Suprapubic skin (tissue), 4 donors: ENCODE measurements around the gene PRKN. TPM values are rescaled to one million over a fixed set of nuclear protein-coding genes. Genes with fewer than 3 reads are reported as not detected.

Experiments used
- DNase-seq, 2 donors: peaks; one replicate each; pipeline ENCODE4 v3.0.0-alpha.2; 2019; ENCODE audit warnings: low spot score in 2 of 2
- H3K27ac ChIP-seq: fragments of 200-600 bp; sonication (generic); one replicate; pipeline ENCODE4 v1.5.1; 2019
- H3K27me3 ChIP-seq: fragments of 200-600 bp; sonication (generic); one replicate; pipeline ENCODE4 v1.5.1; 2019
- H3K36me3 ChIP-seq: fragments of 200-600 bp; sonication (generic); one replicate; pipeline ENCODE4 v1.5.1; 2019
- H3K4me1 ChIP-seq: fragments of 200-600 bp; sonication (generic); one replicate; pipeline ENCODE4 v1.5.1; 2019
- H3K4me3 ChIP-seq: fragments of 200-600 bp; sonication (generic); one replicate; pipeline ENCODE4 v1.5.1; 2019; ENCODE audit warnings: mild to moderate bottlenecking
- H3K9me3 ChIP-seq: fragments of 200-600 bp; sonication (generic); one replicate; pipeline ENCODE4 v1.5.1; 2019
- CTCF ChIP-seq, 2 donors: fragments of 200-600 bp in 1 of 2; fragments of 450-650 bp in 1 of 2; sonication (generic) in 1 of 2; IDR thresholded peaks; one replicate each; pipeline ENCODE4 v1.5.1; 2016 to 2019; ENCODE audit warnings: antibody characterized with exemption in 2 of 2, mild to moderate bottlenecking in 1 of 2, moderate library complexity in 1 of 2
- EP300 ChIP-seq: sonication (generic); formaldehyde crosslinking; IDR thresholded peaks from one replicate; pipeline ENCODE4 v1.6.1; 2017; ENCODE audit warnings: antibody characterized with exemption
- POLR2A ChIP-seq, 2 donors: fragments of 450-650 bp; IDR thresholded peaks; one replicate each; pipeline ENCODE4 v1.6.1; 2017; ENCODE audit warnings: antibody characterized with exemption in 2 of 2, mild to moderate bottlenecking in 2 of 2, moderate library complexity in 2 of 2
- POLR2AphosphoS5 ChIP-seq, 3 donors: sonication (generic); formaldehyde crosslinking; IDR thresholded peaks; one replicate each; pipeline ENCODE4 v1.6.1; 2017; ENCODE audit warnings: antibody characterized with exemption in 3 of 3
- WGBS: methylation state at CpG from one replicate; pipeline ENCODE4 v1.1.5; 2018; 5-methylcytosine and 5-hydroxymethylcytosine counted together
- total RNA-seq, 4 donors: library from RNA; depleted of rRNA; stranded (reverse); fragments of >200 nt; gene quantifications; one replicate each; pipeline ENCODE4 v1.1.0, GENCODE V29; 2016

PRKN gene
- total RNA-seq, 4 donors from 2014 or later, result 7.2 to 22.8 (median 14.4) TPM

GRCh38 chr6:161946461-161946860 lies 781.1 kb downstream of the PRKN start:
- H3K4me3 ChIP-seq, result no peak overlapping the region
- no peaks in the 10 kb centered on the region for H3K27me3 ChIP-seq
- no peaks in the 10 kb centered on the region for H3K4me1 ChIP-seq
- no peak for TF ChIP-seq POLR2A (IDR thresholded peaks at IDR 0.05)
- no peak for TF ChIP-seq CTCF (IDR thresholded peaks at IDR 0.05)
- no peak for TF ChIP-seq EP300
- no peak for TF ChIP-seq POLR2AphosphoS5 (IDR thresholded peaks at IDR 0.05)
- no peak overlapping the region for H3K27ac ChIP-seq
- DNase-seq, result no peak
- 63% methylated on average over 3 of the region's 3 CpGs for WGBS
- H3K36me3 ChIP-seq, result no peaks in the 10 kb centered on the region
- no peaks in the 10 kb centered on the region for H3K9me3 ChIP-seq

- Histone ChIP-seq H3K36me3 (no peaks in the 10 kb centered on the region), H3K27me3 (no peaks in the 10 kb centered on the region), H3K27ac (no peak overlapping the region), H3K4me3 (no peak overlapping the region), H3K9me3 (no peaks in the 10 kb centered on the region), H3K4me1 (no peaks in the 10 kb centered on the region)
- no peak for DNase-seq
- TF ChIP-seq POLR2A (IDR thresholded peaks at IDR 0.05) (no peak), POLR2AphosphoS5 (IDR thresholded peaks at IDR 0.05) (no peak), CTCF (IDR thresholded peaks at IDR 0.05) (no peak), EP300 (no peak)
Measured at GRCh38 chr6:161943561-161943960, 784.0 kb downstream of the PRKN start.

- Histone ChIP-seq H3K36me3 (no peaks in the 10 kb centered on the region), H3K4me1 (no peaks in the 10 kb centered on the region), H3K27ac (no peak overlapping the region), H3K9me3 (peaks cover 2% of the 10 kb centered on the region), H3K27me3 (no peaks in the 10 kb centered on the region), H3K4me3 (no peak overlapping the region)
- no peak for TF ChIP-seq POLR2AphosphoS5 (IDR thresholded peaks at IDR 0.05)
- TF ChIP-seq EP300, result no peak
- TF ChIP-seq POLR2A (IDR thresholded peaks at IDR 0.05), result no peak
- no peak for TF ChIP-seq CTCF (IDR thresholded peaks at IDR 0.05)
- WGBS, result 85% methylated on average over 3 of the region's 3 CpGs
- no peak for DNase-seq
Measured at GRCh38 chr6:161941565-161941964, 786.0 kb downstream of the PRKN start.

- TF ChIP-seq POLR2AphosphoS5 (IDR thresholded peaks at IDR 0.05), result no peak
- no peak for TF ChIP-seq CTCF (IDR thresholded peaks at IDR 0.05)
- no peak for TF ChIP-seq EP300
- no peak for TF ChIP-seq POLR2A (IDR thresholded peaks at IDR 0.05)
- H3K4me3 ChIP-seq, result no peak overlapping the region
- peaks cover 5% of the 10 kb centered on the region for H3K9me3 ChIP-seq
- no peak overlapping the region for H3K27ac ChIP-seq
- no peak for DNase-seq
- 94% methylated on average over 2 of the region's 2 CpGs for WGBS
- H3K36me3 ChIP-seq, result no peaks in the 10 kb centered on the region
- H3K27me3 ChIP-seq, result no peaks in the 10 kb centered on the region
- H3K4me1 ChIP-seq, result no peaks in the 10 kb centered on the region
Measured at GRCh38 chr6:161940519-161940918, 787.0 kb downstream of the PRKN start.

GRCh38 chr6:161926324-161926723 lies 801.2 kb downstream of the PRKN start:
- H3K4me3 ChIP-seq, result no peak overlapping the region
- TF ChIP-seq CTCF (IDR thresholded peaks at IDR 0.05), result no peak
- no peak for TF ChIP-seq EP300
- TF ChIP-seq POLR2AphosphoS5 (IDR thresholded peaks at IDR 0.05), result no peak
- no peak for TF ChIP-seq POLR2A (IDR thresholded peaks at IDR 0.05)
- H3K4me1 ChIP-seq, result peaks cover 12% of the 10 kb centered on the region
- DNase-seq, result no peak
- no peaks in the 10 kb centered on the region for H3K9me3 ChIP-seq
- 94% methylated on average over 5 of the region's 5 CpGs for WGBS
- no peaks in the 10 kb centered on the region for H3K27me3 ChIP-seq
- H3K27ac ChIP-seq, result no peak overlapping the region
- no peaks in the 10 kb centered on the region for H3K36me3 ChIP-seq
